ENCODE measurements around the gene PDZD2. TPM values are rescaled to one million over a fixed set of nuclear protein-coding genes. Genes with fewer than 3 reads are reported as not detected.

Gene PDZD2
- total RNA-seq, 2 experiments from 2014 or later: 1.3 to 1.8 TPM

GRCh38 chr5:31751610-31752009 lies 112.7 kb downstream of the PDZD2 start:
- Histone ChIP-seq H3K36me3 (ENCODE audit: insufficient read depth, low read length) (no peaks in the 10 kb centered on the region), H3K4me1 (ENCODE audit: insufficient read depth, low read length) (no peaks in the 10 kb centered on the region), H3K9me3 (ENCODE audit: control insufficient read depth in 1 of 2, insufficient read depth in 1 of 2, low read length in 2 of 2) (no peaks in the 10 kb centered on the region), H3K27me3 (ENCODE audit: control insufficient read depth in 1 of 2, insufficient read depth in 2 of 2, low read length in 2 of 2) (peaks cover 0 to 2% of the 10 kb centered on the region in 2 experiments), H3K27ac (ENCODE audit: low read depth in 1 of 2, low read length in 2 of 2) (no peak overlapping the region), H3K4me3 (ENCODE audit: low read length) (no peak overlapping the region)
- ChIA-PET POLR2A (no interaction called here), CTCF (no interaction called here)
- no peak for DNase-seq
- peaks cover 4% of the 10 kb centered on the region for H3K27me3 Mint-ChIP-seq
- TF ChIP-seq, protein P1, sequence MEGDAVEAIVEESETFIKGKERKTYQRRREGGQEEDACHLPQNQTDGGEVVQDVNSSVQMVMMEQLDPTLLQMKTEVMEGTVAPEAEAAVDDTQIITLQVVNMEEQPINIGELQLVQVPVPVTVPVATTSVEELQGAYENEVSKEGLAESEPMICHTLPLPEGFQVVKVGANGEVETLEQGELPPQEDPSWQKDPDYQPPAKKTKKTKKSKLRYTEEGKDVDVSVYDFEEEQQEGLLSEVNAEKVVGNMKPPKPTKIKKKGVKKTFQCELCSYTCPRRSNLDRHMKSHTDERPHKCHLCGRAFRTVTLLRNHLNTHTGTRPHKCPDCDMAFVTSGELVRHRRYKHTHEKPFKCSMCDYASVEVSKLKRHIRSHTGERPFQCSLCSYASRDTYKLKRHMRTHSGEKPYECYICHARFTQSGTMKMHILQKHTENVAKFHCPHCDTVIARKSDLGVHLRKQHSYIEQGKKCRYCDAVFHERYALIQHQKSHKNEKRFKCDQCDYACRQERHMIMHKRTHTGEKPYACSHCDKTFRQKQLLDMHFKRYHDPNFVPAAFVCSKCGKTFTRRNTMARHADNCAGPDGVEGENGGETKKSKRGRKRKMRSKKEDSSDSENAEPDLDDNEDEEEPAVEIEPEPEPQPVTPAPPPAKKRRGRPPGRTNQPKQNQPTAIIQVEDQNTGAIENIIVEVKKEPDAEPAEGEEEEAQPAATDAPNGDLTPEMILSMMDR (IDR thresholded peaks at IDR 0.05): no peak
- intact Hi-C loops (cut with DNase I, micrococcal nuclease): no loop called here
- H3K36me3 Mint-ChIP-seq (ENCODE audit: low read depth): no peaks in the 10 kb centered on the region
- H3K4me1 Mint-ChIP-seq (ENCODE audit: low read depth): no peaks in the 10 kb centered on the region
- ATAC-seq (ENCODE audit: poor library complexity): no peak
- no peak overlapping the region for H3K4me3 Mint-ChIP-seq
- no peak overlapping the region for H3K27ac Mint-ChIP-seq
- no peaks in the 10 kb centered on the region for H3K9me3 Mint-ChIP-seq

- no peaks in the 10 kb centered on the region for H3K27me3 ChIP-seq (ENCODE audit: control insufficient read depth in 1 of 2, insufficient read depth in 2 of 2, low read length in 2 of 2)
- ChIA-PET POLR2A (no interaction called here), CTCF (no interaction called here)
- no peak for DNase-seq
- no peaks in the 10 kb centered on the region for H3K36me3 ChIP-seq (ENCODE audit: insufficient read depth, low read length)
- H3K4me1 Mint-ChIP-seq (ENCODE audit: low read depth): no peaks in the 10 kb centered on the region
- no peaks in the 10 kb centered on the region for H3K9me3 Mint-ChIP-seq
- intact Hi-C loops (cut with DNase I, micrococcal nuclease): no loop called here
- H3K9me3 ChIP-seq (ENCODE audit: control insufficient read depth in 1 of 2, insufficient read depth in 1 of 2, low read length in 2 of 2): peaks cover 0 to 3% of the 10 kb centered on the region in 2 experiments
- H3K4me3 ChIP-seq (ENCODE audit: low read length): no peak overlapping the region
- H3K27ac Mint-ChIP-seq: no peak overlapping the region
- H3K27me3 Mint-ChIP-seq: peaks cover under 1% of the 10 kb centered on the region
- TF ChIP-seq, protein P1 (IDR thresholded peaks at IDR 0.05): no peak
- no peak overlapping the region for H3K4me3 Mint-ChIP-seq
- ATAC-seq (ENCODE audit: poor library complexity): no peak
- no peaks in the 10 kb centered on the region for H3K36me3 Mint-ChIP-seq (ENCODE audit: low read depth)
- H3K27ac ChIP-seq (ENCODE audit: low read depth in 1 of 2, low read length in 2 of 2): no peak overlapping the region
- no peaks in the 10 kb centered on the region for H3K4me1 ChIP-seq (ENCODE audit: insufficient read depth, low read length)
Measured at GRCh38 chr5:31753700-31754357, 114.9 kb downstream of the PDZD2 start.

GRCh38 chr5:31754358-31754704 lies 115.4 kb downstream of the PDZD2 start:
- intact Hi-C loops (cut with DNase I, micrococcal nuclease): no loop called here
- CTCF ChIA-PET: no interaction called here
- Mint-ChIP-seq H3K27ac (no peak overlapping the region), H3K9me3 (no peaks in the 10 kb centered on the region), H3K4me3 (no peak overlapping the region), H3K27me3 (no peaks in the 10 kb centered on the region), H3K4me1 (ENCODE audit: low read depth) (no peaks in the 10 kb centered on the region), H3K36me3 (ENCODE audit: low read depth) (no peaks in the 10 kb centered on the region)
- DNase-seq: no peak
- H3K27me3 ChIP-seq (ENCODE audit: control insufficient read depth in 1 of 2, insufficient read depth in 2 of 2, low read length in 2 of 2): no peaks in the 10 kb centered on the region
- H3K36me3 ChIP-seq (ENCODE audit: insufficient read depth, low read length): no peaks in the 10 kb centered on the region
- POLR2A ChIA-PET: no interaction called here
- no peak for ATAC-seq (ENCODE audit: poor library complexity)
- peaks cover 0 to 3% of the 10 kb centered on the region in 2 experiments for H3K9me3 ChIP-seq (ENCODE audit: control insufficient read depth in 1 of 2, insufficient read depth in 1 of 2, low read length in 2 of 2)
- no peak overlapping the region for H3K27ac ChIP-seq (ENCODE audit: low read depth in 1 of 2, low read length in 2 of 2)
- H3K4me1 ChIP-seq (ENCODE audit: insufficient read depth, low read length): no peaks in the 10 kb centered on the region
- TF ChIP-seq, protein P1 (IDR thresholded peaks at IDR 0.05): no peak
- H3K4me3 ChIP-seq (ENCODE audit: low read length): no peak overlapping the region
